Osteocyte (in vitro differentiated cells): ENCODE data around the gene FBXO34. TPM values are rescaled to one million over a fixed set of nuclear protein-coding genes. Genes with fewer than 3 reads are reported as not detected.
A peak's percentile ranks its signal among the peaks of the same experiment; 100 is the strongest.

Source experiments
- DNase-seq: peaks from one replicate; pipeline ENCODE4 v3.0.0; 2021; ENCODE audit warnings: mixed read lengths; ENCODE audit not compliant: unreplicated experiment; ENCODE audit errors: extremely low spot score
- H3K27ac Mint-ChIP-seq: one replicate; pipeline ENCODE4 v1.8.0; 2021; ENCODE audit warnings: mild to moderate bottlenecking, mixed read lengths; ENCODE audit not compliant: unreplicated experiment
- H3K27me3 Mint-ChIP-seq: one replicate; pipeline ENCODE4 v1.8.0; 2021; ENCODE audit warnings: mixed read lengths; ENCODE audit not compliant: unreplicated experiment
- H3K36me3 Mint-ChIP-seq: one replicate; pipeline ENCODE4 v1.8.0; 2021; ENCODE audit warnings: mixed read lengths; ENCODE audit not compliant: unreplicated experiment
- H3K4me1 Mint-ChIP-seq: one replicate; pipeline ENCODE4 v1.8.0; 2021; ENCODE audit warnings: mixed read lengths; ENCODE audit not compliant: unreplicated experiment
- H3K4me3 Mint-ChIP-seq: one replicate; pipeline ENCODE4 v1.8.0; 2021; ENCODE audit warnings: mild to moderate bottlenecking, moderate library complexity, mixed read lengths; ENCODE audit not compliant: unreplicated experiment
- H3K9me3 Mint-ChIP-seq: one replicate; pipeline ENCODE4 v1.8.0; 2021; ENCODE audit warnings: mixed read lengths; ENCODE audit not compliant: unreplicated experiment
- CTCF ChIP-seq: fragments of 200-600 bp; sonication (generic); IDR thresholded peaks from 2 replicates; pipeline ENCODE4 v1.5.0; 2021; ENCODE audit warnings: antibody characterized with exemption, mild to moderate bottlenecking, moderate library complexity
- total RNA-seq: library from RNA; stranded (reverse); gene quantifications from 2 replicates; pipeline ENCODE4 v1.2.1, GENCODE V29; 2021

FBXO34 gene
- total RNA-seq, 1 donor from 2014 or later = 16.4 TPM

- Mint-ChIP-seq H3K27ac (peak overlapping the region; percentile 36), H3K4me3 (no peak overlapping the region), H3K4me1 (peaks cover 47% of the 10 kb centered on the region), H3K36me3 (no peaks in the 10 kb centered on the region), H3K9me3 (no peaks in the 10 kb centered on the region), H3K27me3 (no peaks in the 10 kb centered on the region)
- DNase-seq = no peak
- TF ChIP-seq CTCF = no peak
Observed at GRCh38 chr14:55333711-55334485, 62.7 kb downstream of the FBXO34 start.

- Mint-ChIP-seq H3K9me3 (no peaks in the 10 kb centered on the region), H3K27me3 (no peaks in the 10 kb centered on the region), H3K4me1 (peaks cover 38% of the 10 kb centered on the region), H3K36me3 (no peaks in the 10 kb centered on the region), H3K27ac (no peak overlapping the region), H3K4me3 (no peak overlapping the region)
- TF ChIP-seq CTCF = no peak
- DNase-seq = no peak
Observed at GRCh38 chr14:55336162-55336561, 64.9 kb downstream of the FBXO34 start.

DNA sequence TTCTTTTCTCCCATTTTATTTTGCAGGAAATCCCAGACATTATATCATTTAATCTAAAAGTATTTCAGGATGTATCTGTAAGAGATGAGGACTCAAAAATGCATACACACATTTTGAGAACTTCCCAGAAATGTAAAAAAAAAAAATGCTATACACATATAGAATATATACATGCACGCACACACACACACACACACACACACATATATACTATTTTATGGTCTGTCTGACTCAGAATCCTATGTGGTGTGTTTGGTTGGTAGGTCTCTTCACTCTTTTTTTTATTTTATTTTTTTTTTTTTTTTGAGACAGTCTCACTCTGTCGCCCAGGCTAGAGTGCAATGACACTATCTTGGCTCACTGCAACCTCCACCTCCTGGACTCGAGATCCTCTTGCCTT is 65.5 kb downstream of the FBXO34 start:
- H3K27me3 Mint-ChIP-seq = no peaks in the 10 kb centered on the region
- no peaks in the 10 kb centered on the region for H3K36me3 Mint-ChIP-seq
- TF ChIP-seq CTCF = no peak
- H3K4me3 Mint-ChIP-seq = no peak overlapping the region
- H3K27ac Mint-ChIP-seq = no peak overlapping the region
- peaks cover 38% of the 10 kb centered on the region for H3K4me1 Mint-ChIP-seq
- no peak for DNase-seq
- no peaks in the 10 kb centered on the region for H3K9me3 Mint-ChIP-seq

GRCh38 chr14:55339770-55340169 is 68.5 kb downstream of the FBXO34 start:
- no peak overlapping the region for H3K4me3 Mint-ChIP-seq
- H3K27me3 Mint-ChIP-seq = no peaks in the 10 kb centered on the region
- DNase-seq = no peak
- H3K36me3 Mint-ChIP-seq = no peaks in the 10 kb centered on the region
- peaks cover 15% of the 10 kb centered on the region for H3K4me1 Mint-ChIP-seq
- no peaks in the 10 kb centered on the region for H3K9me3 Mint-ChIP-seq
- TF ChIP-seq CTCF = no peak
- H3K27ac Mint-ChIP-seq = no peak overlapping the region

DNA sequence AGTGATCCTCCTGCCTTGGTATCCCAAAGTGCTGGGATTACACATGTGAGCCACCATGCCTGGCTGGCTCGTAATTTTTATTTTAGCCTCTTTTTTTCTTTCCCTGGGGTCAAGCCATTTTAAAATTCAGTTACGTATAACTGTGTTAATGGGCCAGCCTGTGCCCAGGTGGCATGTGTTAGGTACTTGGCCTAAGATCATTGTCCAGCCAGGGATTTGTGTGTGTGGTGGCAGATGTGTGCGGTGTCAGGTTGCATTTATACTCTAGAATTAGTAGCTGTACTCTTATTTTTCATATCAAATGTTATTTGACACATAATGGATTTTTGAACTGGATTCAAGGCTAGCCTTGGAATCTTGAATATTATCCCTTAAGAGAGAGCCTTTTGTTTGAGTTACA is 69.3 kb downstream of the FBXO34 start:
- H3K36me3 Mint-ChIP-seq = no peaks in the 10 kb centered on the region
- TF ChIP-seq CTCF = no peak
- H3K4me1 Mint-ChIP-seq = peaks cover 13% of the 10 kb centered on the region
- H3K27ac Mint-ChIP-seq = no peak overlapping the region
- peak; percentile 15 for DNase-seq
- no peaks in the 10 kb centered on the region for H3K27me3 Mint-ChIP-seq
- no peaks in the 10 kb centered on the region for H3K9me3 Mint-ChIP-seq
- no peak overlapping the region for H3K4me3 Mint-ChIP-seq
